ENCODE measurements around the gene FXYD4.

Gene FXYD4

GRCh38 chr10:43338117-43338516 lies 33.3 kb upstream of the FXYD4 start:
- POLR2A ChIA-PET = no interaction called here
- no peak overlapping the region for H3K4me3 ChIP-seq (ENCODE audit: low read depth, low read length)
- no peak for TF ChIP-seq CTCF (IDR thresholded peaks at IDR 0.05; ENCODE audit: insufficient read depth, low read length, missing control alignments)
- CTCF ChIA-PET = interaction anchor here (1.6 kb wide), 1 partner anchor 11 kb away, joined by 3 read pairs; no protein-coding TSS in a partner anchor
- DNase-seq (ENCODE audit: low read depth, low spot score) = no peak

GRCh38 chr10:43339136-43339535 lies 32.3 kb upstream of the FXYD4 start:
- TF ChIP-seq CTCF (IDR thresholded peaks at IDR 0.05; ENCODE audit: insufficient read depth, low read length, missing control alignments) = no peak
- DNase-seq (ENCODE audit: low read depth, low spot score) = no peak
- ChIA-PET POLR2A (no interaction called here), CTCF (interaction anchor here (1.6 kb wide), 1 partner anchor 10 kb away, joined by 3 read pairs; no protein-coding TSS in a partner anchor)
- H3K4me3 ChIP-seq (ENCODE audit: low read depth, low read length) = no peak overlapping the region

- no peak for DNase-seq (ENCODE audit: low read depth, low spot score)
- H3K4me3 ChIP-seq (ENCODE audit: low read depth, low read length) = no peak overlapping the region
- TF ChIP-seq CTCF (IDR thresholded peaks at IDR 0.05; ENCODE audit: insufficient read depth, low read length, missing control alignments) = no peak
- CTCF ChIA-PET = interaction anchor here (1.1 to 1.3 kb wide), 2 partner anchors 9 to 47 kb away, joined by 3 to 4 read pairs; no protein-coding TSS in a partner anchor
- POLR2A ChIA-PET = no interaction called here
Measured at GRCh38 chr10:43340101-43340500, 31.3 kb upstream of the FXYD4 start.

- TF ChIP-seq CTCF (IDR thresholded peaks at IDR 0.05; ENCODE audit: insufficient read depth, low read length, missing control alignments) = no peak
- no peak for DNase-seq (ENCODE audit: low read depth, low spot score)
- H3K4me3 ChIP-seq (ENCODE audit: low read depth, low read length) = no peak overlapping the region
- CTCF ChIA-PET = interaction anchor here (1.1 to 1.3 kb wide), 2 partner anchors 8 to 48 kb away, joined by 3 to 4 read pairs; no protein-coding TSS in a partner anchor
- POLR2A ChIA-PET = no interaction called here
Measured at GRCh38 chr10:43340619-43341018, 30.8 kb upstream of the FXYD4 start.

GRCh38 chr10:43341450-43341849 lies 30.0 kb upstream of the FXYD4 start:
- no peak overlapping the region for H3K4me3 ChIP-seq (ENCODE audit: low read depth, low read length)
- POLR2A ChIA-PET = no interaction called here
- no peak for TF ChIP-seq CTCF (IDR thresholded peaks at IDR 0.05; ENCODE audit: insufficient read depth, low read length, missing control alignments)
- DNase-seq (ENCODE audit: low read depth, low spot score) = no peak
- CTCF ChIA-PET = interaction anchor here (1.1 to 1.3 kb wide), 2 partner anchors 7 to 49 kb away, joined by 3 to 4 read pairs; no protein-coding TSS in a partner anchor

- no peak overlapping the region for H3K4me3 ChIP-seq (ENCODE audit: low read depth, low read length)
- DNase-seq (ENCODE audit: low read depth, low spot score) = no peak
- ChIA-PET POLR2A (no interaction called here), CTCF (no interaction called here)
- TF ChIP-seq CTCF (IDR thresholded peaks at IDR 0.05; ENCODE audit: insufficient read depth, low read length, missing control alignments) = no peak
Measured at GRCh38 chr10:43342279-43343125, 28.9 kb upstream of the FXYD4 start.
